HCT116 (cell line): ENCODE measurements around the gene AATF. TPM values are rescaled to one million over a fixed set of nuclear protein-coding genes. Genes with fewer than 3 reads are reported as not detected.

Experiments
- ATAC-seq: fragments of 200-7000 bp; cut with Tn5 transposase; 2 replicates; pipeline ENCODE4 v1.9.1; 2020; ENCODE audit warnings: mild to moderate bottlenecking, moderate library complexity
- BruUV-seq: library from RNA; stranded (reverse); fragments of 400-500 nt; replicated peaks from 2 replicates; lab custom pipeline; 2021; lab: Mats Ljungman, UMichigan
- CTCF ChIA-PET: fragments of 300-600 bp; sonication (Branson Sonifier 250); formaldehyde crosslinking; loops from one replicate; lab custom pipeline; 2021; ENCODE audit warnings: antibody characterized with exemption; lab: Charles Lee
- POLR2A ChIA-PET: fragments of 300-600, 350-600 bp; sonication (Branson Sonifier 250); formaldehyde crosslinking; loops from one replicate; lab custom pipeline; 2021; ENCODE audit warnings: antibody characterized with exemption; lab: Charles Lee
- RAD21 ChIA-PET, 2 experiments: fragments of 300-600 bp; sonication (Branson Sonifier 250); formaldehyde crosslinking; loops; one replicate each; lab custom pipeline; 2023; ENCODE audit warnings: low total read pairs in 2 of 2; ENCODE audit not compliant: uncharacterized antibody in 2 of 2, unreplicated experiment in 2 of 2, low non-redundant PET in 1 of 2; lab: Charles Lee
- DNase-seq: peaks from one replicate; pipeline ENCODE4 v3.0.0-alpha.2; 2010; ENCODE audit warnings: low read depth, low spot score
- H2AFZ ChIP-seq: fragments of 200-600 bp; shearing (Covaris generic), sonication (generic); 2 replicates; pipeline ENCODE4 v1.6.1; 2017; ENCODE audit warnings: low read depth, mixed run types, mixed read lengths, antibody characterized with exemption, low read length; ENCODE audit not compliant: poor library complexity, severe bottlenecking
- H3K27ac ChIP-seq: 2 replicates; pipeline ENCODE4 v1.5.1; 2012; ENCODE audit warnings: low read depth, low read length
- H3K27me3 ChIP-seq: fragments of 200-600 bp; sonication (generic); 2 replicates; pipeline ENCODE4 v1.6.1; 2016; ENCODE audit warnings: mixed run types, low read length, mixed read lengths; ENCODE audit not compliant: insufficient read depth
- H3K36me3 ChIP-seq, 2 experiments: fragments of 200-500 bp in 1 of 2; fragments of 200-600 bp in 1 of 2; sonication (Bioruptor generic) in 1 of 2; sonication (generic) in 1 of 2; 2 replicates each; pipeline versions ENCODE4 v1.5.1 to v1.6.1; 2014 to 2016; ENCODE audit warnings: low read length in 2 of 2, inconsistent platforms in 1 of 2, mixed read lengths in 1 of 2, mixed run types in 1 of 2; ENCODE audit not compliant: insufficient read depth in 2 of 2, control insufficient read depth in 1 of 2
- H3K4me1 ChIP-seq, 2 experiments: fragments of 200-600 bp in 1 of 2; sonication (generic) in 1 of 2; 2 replicates each; pipeline versions ENCODE4 v1.5.1 to v1.6.1; 2012 to 2017; ENCODE audit warnings: low read length in 2 of 2, inconsistent platforms in 1 of 2, mild to moderate bottlenecking in 1 of 2, mixed read lengths in 1 of 2, mixed run types in 1 of 2, moderate library complexity in 1 of 2; ENCODE audit not compliant: insufficient read depth in 2 of 2, control insufficient read depth in 1 of 2
- H3K4me2 ChIP-seq: fragments of 200-600 bp; sonication (generic); 2 replicates; pipeline ENCODE4 v1.6.1; 2017; ENCODE audit warnings: mixed run types, low read length, mixed read lengths
- H3K4me3 ChIP-seq, 2 experiments: fragments of 200-600 bp in 1 of 2; sonication (generic) in 1 of 2; replicated peaks in 1 of 2; 2 replicates each; pipeline ENCODE4 v1.5.1; 2011 to 2016; ENCODE audit warnings: low read length in 2 of 2, control low read depth in 1 of 2, low read depth in 1 of 2, mild to moderate bottlenecking in 1 of 2, mixed read lengths in 1 of 2, mixed run types in 1 of 2
- H3K79me2 ChIP-seq: fragments of 200-600 bp; sonication (generic); 2 replicates; pipeline ENCODE4 v1.6.1; 2017; ENCODE audit warnings: mild to moderate bottlenecking, mixed run types, low read length, moderate library complexity, mixed read lengths; ENCODE audit not compliant: insufficient read depth
- H3K9ac ChIP-seq: fragments of 200-600 bp; sonication (generic); 2 replicates; pipeline ENCODE4 v1.6.1; 2016; ENCODE audit warnings: low read length, mixed read lengths
- H3K9me2 ChIP-seq: fragments of 200-600 bp; sonication (generic), shearing (Covaris generic); 2 replicates; pipeline ENCODE4 v1.6.1; 2017; ENCODE audit warnings: mixed run types, mild to moderate bottlenecking, moderate library complexity; ENCODE audit not compliant: insufficient read depth
- H3K9me3 ChIP-seq, 2 experiments: fragments of 200-500 bp in 1 of 2; fragments of 200-600 bp in 1 of 2; sonication (Bioruptor generic) in 1 of 2; sonication (generic) in 1 of 2; 2 replicates each; pipeline ENCODE4 v1.6.1; 2014 to 2017; ENCODE audit warnings: low read length in 2 of 2, mixed read lengths in 2 of 2, inconsistent platforms in 1 of 2, low read depth in 1 of 2, mild to moderate bottlenecking in 1 of 2, mixed run types in 1 of 2, moderate library complexity in 1 of 2; ENCODE audit not compliant: control insufficient read depth in 1 of 2, insufficient read depth in 1 of 2
- H4K20me1 ChIP-seq: fragments of 200-600 bp; sonication (generic), shearing (Covaris generic); 2 replicates; pipeline ENCODE4 v1.6.1; 2017; ENCODE audit warnings: mixed run types, mild to moderate bottlenecking, moderate library complexity; ENCODE audit not compliant: insufficient read depth
- ATF3 ChIP-seq: IDR thresholded peaks from 2 replicates; pipeline ENCODE4 v1.6.1; 2012
- MAX ChIP-seq: IDR thresholded peaks from 2 replicates; pipeline ENCODE4 v1.6.1; 2012
- SIN3A ChIP-seq: IDR thresholded peaks from 2 replicates; pipeline ENCODE4 v1.6.1; 2012; ENCODE audit warnings: low read depth
- SP1 ChIP-seq: IDR thresholded peaks from 2 replicates; pipeline ENCODE4 v1.6.1; 2012; ENCODE audit warnings: low read depth
- ZBTB33 ChIP-seq: IDR thresholded peaks from 2 replicates; pipeline ENCODE4 v1.6.1; 2011; ENCODE audit warnings: mild to moderate bottlenecking, low read length, moderate library complexity; ENCODE audit not compliant: insufficient replicate concordance; ENCODE audit errors: extremely low read depth
- ZNF274 ChIP-seq: fragments of 200-500 bp; sonication (Bioruptor generic); IDR thresholded peaks from 2 replicates; pipeline ENCODE4 v1.6.1; 2014; ENCODE audit warnings: mild to moderate bottlenecking, low read depth, low read length, inconsistent platforms
- intact Hi-C: fragments of 100-400 bp; cut with micrococcal nuclease; formaldehyde crosslinking; loops from 2 replicates; pipeline ENCODE4 v1.10.0; 2022
- total RNA-seq: library from RNA; stranded (reverse); gene quantifications from one replicate; pipeline ENCODE4 v1.2.1, GENCODE V29; 2021; ENCODE audit not compliant: unreplicated experiment

Gene AATF
- total RNA-seq, 1 experiment from 2014 or later = 105 TPM

GRCh38 chr17:36932383-36932693 lies 16.4 kb upstream of the AATF start:
- no peaks in the 10 kb centered on the region for H3K79me2 ChIP-seq
- no peak overlapping the region for H2AFZ ChIP-seq
- ATAC-seq (no peak), DNase-seq (no peak)
- H3K9me3 ChIP-seq = no peaks in the 10 kb centered on the region
- H3K27ac ChIP-seq = no peak overlapping the region
- TF ChIP-seq SIN3A (no peak), MAX (no peak), SP1 (no peak), ZNF274 (no peak), ZBTB33 (no peak), ATF3 (no peak)
- ChIA-PET POLR2A (no interaction called here), CTCF (no interaction called here), RAD21 (no interaction called here)
- H3K9me2 ChIP-seq = no peaks in the 10 kb centered on the region
- no TSS peak for BruUV-seq
- peaks cover 2 to 13% of the 10 kb centered on the region in 2 experiments; a peak in 2 of 4 replicates for H3K4me1 ChIP-seq
- H4K20me1 ChIP-seq = no peaks in the 10 kb centered on the region
- no peaks in the 10 kb centered on the region for H3K36me3 ChIP-seq
- no peak overlapping the region for H3K9ac ChIP-seq
- no peaks in the 10 kb centered on the region for H3K27me3 ChIP-seq
- no peak overlapping the region for H3K4me2 ChIP-seq
- intact Hi-C loops = no loop called here
- no peak overlapping the region for H3K4me3 ChIP-seq
